ENCODE data around the gene C11orf86.

DNA sequence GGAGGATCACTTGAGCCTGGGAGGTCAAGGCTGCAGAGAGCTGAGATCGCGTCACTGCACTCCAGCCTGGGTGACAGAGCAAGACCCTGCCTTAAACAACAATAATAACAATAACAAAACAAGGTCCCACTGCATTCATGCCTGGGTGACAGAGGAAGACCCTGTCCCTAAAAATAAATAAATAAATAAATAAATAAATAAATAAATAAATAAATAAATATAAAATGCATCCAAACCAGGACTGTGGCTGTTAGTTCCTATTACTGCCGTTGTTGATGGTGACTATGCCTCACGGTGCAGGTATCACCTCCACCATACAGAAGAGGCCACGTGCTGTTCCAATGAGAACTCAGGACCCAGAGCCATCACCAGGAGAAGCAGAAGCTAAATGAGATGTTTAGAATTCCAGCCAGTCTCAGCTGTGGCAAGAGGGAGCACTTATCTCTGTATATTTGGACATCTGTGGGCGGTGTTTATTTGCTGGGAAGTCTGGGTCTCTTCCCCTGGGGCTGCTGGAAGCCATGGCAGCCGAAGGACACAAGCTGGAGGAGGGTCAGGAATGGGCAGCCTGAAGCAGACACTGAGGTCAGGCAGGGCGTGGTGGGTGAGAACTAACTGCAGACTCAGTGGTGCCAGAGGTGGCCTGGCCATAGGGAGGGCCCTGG lies 21.6 kb downstream of the C11orf86 start:
- TF ChIP-seq POLR2A (IDR thresholded peaks at IDR 0.05; ENCODE audit: low read length) (no peak), GATA1 (IDR thresholded peaks at IDR 0.05; ENCODE audit: low read depth, low read length) (no peak)
